Measurements from ENCODE around the gene UGT1A3.

Gene UGT1A3

GRCh38 chr2:233688341-233688740, 40.5 kb upstream of the UGT1A3 start:
- H3K4me2 ChIP-seq (ENCODE audit: insufficient read depth, low read length), result no peak overlapping the region

DNA sequence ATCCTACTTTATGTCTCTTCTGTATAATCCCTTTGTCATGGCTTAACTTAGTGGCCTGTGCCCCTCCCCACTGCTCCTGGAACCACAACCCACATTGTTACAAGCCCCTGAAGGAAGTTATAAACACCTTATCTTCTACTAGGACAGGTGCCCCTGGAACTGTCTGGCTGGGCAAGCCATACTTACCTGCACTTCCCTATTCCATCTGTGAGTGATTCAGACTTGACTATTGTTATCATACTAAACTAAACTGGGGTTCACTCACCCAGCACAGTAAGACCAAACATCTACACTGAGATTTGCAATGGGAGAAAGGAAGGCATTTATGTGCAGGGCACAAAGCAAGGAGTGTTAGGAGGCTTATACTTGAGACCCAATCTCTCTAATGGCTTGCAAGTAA, 39.8 kb upstream of the UGT1A3 start:
- H3K4me2 ChIP-seq (ENCODE audit: insufficient read depth, low read length), result no peak overlapping the region
- no peaks in the 10 kb centered on the region for H3K4me1 ChIP-seq (ENCODE audit: insufficient read depth, low read length)
- peaks cover 14% of the 10 kb centered on the region for H3K27me3 ChIP-seq (ENCODE audit: insufficient read depth, low read length, poor library complexity)
- DNase-seq (no peak), ATAC-seq (ENCODE audit: insufficient read depth, low read depth) (no peak)
- TF ChIP-seq CTCF (IDR thresholded peaks at IDR 0.05; ENCODE audit: borderline replicate concordance, extremely low read depth, low read length, poor library complexity, severe bottlenecking) (no peak), EZH2 (IDR thresholded peaks at IDR 0.05; ENCODE audit: borderline replicate concordance, low read depth, low read length, severe bottlenecking) (no peak)
- no peaks in the 10 kb centered on the region for H3K9me3 ChIP-seq (ENCODE audit: insufficient read depth, low read length, severe bottlenecking)
- H4K20me1 ChIP-seq (ENCODE audit: insufficient read depth, low read length), result no peaks in the 10 kb centered on the region
- H3K9ac ChIP-seq (ENCODE audit: low read depth, low read length), result no peak overlapping the region
- no peaks in the 10 kb centered on the region for H3K79me2 ChIP-seq (ENCODE audit: insufficient read depth, low read length)
- no peaks in the 10 kb centered on the region for H3K36me3 ChIP-seq (ENCODE audit: insufficient read depth, low read length)
- no peak overlapping the region for H2AFZ ChIP-seq (ENCODE audit: low read depth, low read length)
- H3K27ac ChIP-seq (ENCODE audit: low read length), result no peak overlapping the region
- no peak overlapping the region for H3K4me3 ChIP-seq (ENCODE audit: low read depth in 1 of 2, low read length in 2 of 2)

More at GRCh38 chr2:233688341-233688740, 40.5 kb upstream of the UGT1A3 start:
- H3K27ac ChIP-seq (ENCODE audit: low read length), result no peak overlapping the region
- no peaks in the 10 kb centered on the region for H3K9me3 ChIP-seq (ENCODE audit: insufficient read depth, low read length, severe bottlenecking)
- TF ChIP-seq CTCF (IDR thresholded peaks at IDR 0.05; ENCODE audit: borderline replicate concordance, extremely low read depth, low read length, poor library complexity, severe bottlenecking), result no peak
- TF ChIP-seq EZH2 (IDR thresholded peaks at IDR 0.05; ENCODE audit: borderline replicate concordance, low read depth, low read length, severe bottlenecking), result no peak
- ATAC-seq (ENCODE audit: insufficient read depth, low read depth), result no peak
- no peaks in the 10 kb centered on the region for H3K4me1 ChIP-seq (ENCODE audit: insufficient read depth, low read length)
- H3K27me3 ChIP-seq (ENCODE audit: insufficient read depth, low read length, poor library complexity), result peaks cover 10% of the 10 kb centered on the region
- H3K4me3 ChIP-seq (ENCODE audit: low read depth in 1 of 2, low read length in 2 of 2), result no peak overlapping the region
- H3K79me2 ChIP-seq (ENCODE audit: insufficient read depth, low read length), result no peaks in the 10 kb centered on the region
- no peak overlapping the region for H2AFZ ChIP-seq (ENCODE audit: low read depth, low read length)
- no peak overlapping the region for H3K9ac ChIP-seq (ENCODE audit: low read depth, low read length)
- no peaks in the 10 kb centered on the region for H3K36me3 ChIP-seq (ENCODE audit: insufficient read depth, low read length)
- no peaks in the 10 kb centered on the region for H4K20me1 ChIP-seq (ENCODE audit: insufficient read depth, low read length)
- no peak for DNase-seq

DNA sequence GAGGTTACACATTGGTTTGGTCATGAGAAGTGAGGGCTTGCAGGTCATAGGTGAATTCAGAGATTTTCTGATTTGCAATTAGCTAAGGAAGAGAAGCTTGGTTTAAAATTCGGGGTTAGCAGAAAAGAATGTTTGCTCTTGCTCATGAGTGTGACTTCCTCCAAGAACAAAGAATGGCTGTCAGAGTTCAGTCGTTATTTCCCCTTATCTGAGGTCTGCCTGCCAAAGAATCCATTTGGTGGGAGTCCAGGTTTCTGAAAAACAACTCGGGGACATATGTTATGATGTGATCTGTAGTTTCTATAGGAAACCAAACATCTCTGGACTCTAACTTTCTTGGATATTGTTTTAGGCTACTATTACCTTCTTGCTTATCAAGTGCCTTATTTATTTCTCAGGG, 39.3 kb upstream of the UGT1A3 start:
- TF ChIP-seq CTCF (IDR thresholded peaks at IDR 0.05; ENCODE audit: borderline replicate concordance, extremely low read depth, low read length, poor library complexity, severe bottlenecking) (no peak), EZH2 (IDR thresholded peaks at IDR 0.05; ENCODE audit: borderline replicate concordance, low read depth, low read length, severe bottlenecking) (no peak)
- Histone ChIP-seq H3K36me3 (ENCODE audit: insufficient read depth, low read length) (no peaks in the 10 kb centered on the region), H3K4me1 (ENCODE audit: insufficient read depth, low read length) (no peaks in the 10 kb centered on the region), H3K4me3 (ENCODE audit: low read depth in 1 of 2, low read length in 2 of 2) (no peak overlapping the region), H3K79me2 (ENCODE audit: insufficient read depth, low read length) (no peaks in the 10 kb centered on the region), H4K20me1 (ENCODE audit: insufficient read depth, low read length) (no peaks in the 10 kb centered on the region), H3K4me2 (ENCODE audit: insufficient read depth, low read length) (no peak overlapping the region), H2AFZ (ENCODE audit: low read depth, low read length) (no peak overlapping the region), H3K9ac (ENCODE audit: low read depth, low read length) (no peak overlapping the region), H3K9me3 (ENCODE audit: insufficient read depth, low read length, severe bottlenecking) (no peaks in the 10 kb centered on the region), H3K27ac (ENCODE audit: low read length) (no peak overlapping the region), H3K27me3 (ENCODE audit: insufficient read depth, low read length, poor library complexity) (peaks cover 14% of the 10 kb centered on the region)
- ATAC-seq (ENCODE audit: insufficient read depth, low read depth) (no peak), DNase-seq (no peak)

DNA sequence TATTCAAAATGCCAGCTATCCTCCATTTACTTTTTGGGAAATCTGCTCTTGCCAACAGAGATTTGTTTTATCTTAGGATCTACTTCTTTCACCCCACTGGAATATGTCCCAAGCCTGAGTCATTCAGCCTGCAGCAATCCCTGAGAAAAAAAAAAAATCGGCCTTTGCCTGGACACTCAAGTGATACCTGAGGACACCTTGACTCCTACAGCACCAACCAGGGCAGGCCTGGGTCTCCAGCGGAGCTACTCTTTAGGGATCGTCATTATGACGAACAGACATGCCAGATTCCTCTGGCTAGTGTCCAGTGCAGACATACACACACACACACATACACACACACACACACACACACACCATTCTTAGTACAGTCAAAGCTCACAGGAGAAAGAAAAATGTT, 38.4 kb upstream of the UGT1A3 start:
- Histone ChIP-seq H4K20me1 (ENCODE audit: insufficient read depth, low read length) (no peaks in the 10 kb centered on the region), H2AFZ (ENCODE audit: low read depth, low read length) (no peak overlapping the region), H3K4me3 (ENCODE audit: low read depth in 1 of 2, low read length in 2 of 2) (no peak overlapping the region), H3K9ac (ENCODE audit: low read depth, low read length) (no peak overlapping the region), H3K36me3 (ENCODE audit: insufficient read depth, low read length) (no peaks in the 10 kb centered on the region), H3K27ac (ENCODE audit: low read length) (no peak overlapping the region), H3K27me3 (ENCODE audit: insufficient read depth, low read length, poor library complexity) (peaks cover 14% of the 10 kb centered on the region), H3K79me2 (ENCODE audit: insufficient read depth, low read length) (no peaks in the 10 kb centered on the region), H3K4me2 (ENCODE audit: insufficient read depth, low read length) (no peak overlapping the region), H3K9me3 (ENCODE audit: insufficient read depth, low read length, severe bottlenecking) (no peaks in the 10 kb centered on the region), H3K4me1 (ENCODE audit: insufficient read depth, low read length) (no peaks in the 10 kb centered on the region)
- ATAC-seq (ENCODE audit: insufficient read depth, low read depth), result no peak
- no peak for DNase-seq
- TF ChIP-seq CTCF (IDR thresholded peaks at IDR 0.05; ENCODE audit: borderline replicate concordance, extremely low read depth, low read length, poor library complexity, severe bottlenecking) (no peak), EZH2 (IDR thresholded peaks at IDR 0.05; ENCODE audit: borderline replicate concordance, low read depth, low read length, severe bottlenecking) (no peak)

All from DND-41 (cell line).